ENCODE results near the gene ZBBX.

Gene ZBBX

DNA sequence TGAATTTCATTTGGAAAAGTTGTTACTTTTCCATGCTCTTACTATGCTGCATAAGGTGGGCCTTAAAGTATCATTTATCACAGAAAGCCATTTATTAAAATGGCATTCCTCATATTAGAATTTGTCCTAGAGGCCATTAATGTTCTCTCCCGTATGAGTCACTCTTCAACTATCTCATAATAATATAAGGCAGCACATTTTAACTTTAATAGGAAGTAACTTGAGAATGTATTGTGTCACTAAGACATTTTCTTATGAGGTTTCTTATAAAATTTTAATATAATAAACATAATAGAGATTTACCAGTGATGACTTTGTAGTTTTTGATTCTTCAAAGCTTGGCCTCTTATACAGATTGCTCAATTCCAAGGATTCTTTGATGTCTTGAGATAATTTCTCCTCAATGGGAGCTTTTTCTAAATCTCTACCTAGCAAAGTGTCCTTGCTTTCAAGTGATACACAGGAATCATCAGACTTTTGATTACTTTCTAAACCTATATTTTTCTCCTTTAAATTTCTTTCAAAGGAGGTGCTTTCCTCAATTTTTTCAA, 74.7 kb downstream of the ZBBX start:
- no peak for DNase-seq (ENCODE audit: low read depth)

DNA sequence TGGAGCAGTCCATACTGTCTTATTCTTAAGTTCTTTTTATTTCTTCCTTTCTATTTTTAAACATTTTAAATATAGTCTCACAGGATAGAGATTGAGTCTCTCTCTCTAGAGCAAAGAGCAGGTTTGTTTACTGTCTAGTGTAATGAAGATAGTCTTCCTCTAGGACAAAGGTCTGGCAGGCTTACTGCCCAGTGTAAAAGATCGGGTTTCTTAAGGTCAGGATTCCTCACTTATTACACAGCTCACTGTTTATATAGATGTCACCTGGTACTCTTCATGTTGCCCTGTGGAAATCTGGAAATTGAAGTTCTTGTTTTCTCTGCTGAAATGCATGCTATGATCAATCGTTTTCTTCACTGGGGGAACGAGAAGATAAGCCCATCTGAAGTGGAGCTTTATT, 76.0 kb downstream of the ZBBX start:
- DNase-seq (ENCODE audit: low read depth) = no peak

- no peak for DNase-seq (ENCODE audit: low read depth)
Observed at GRCh38 chr3:167302678-167303077, 77.4 kb downstream of the ZBBX start.

GRCh38 chr3:167300207-167300606, 79.9 kb downstream of the ZBBX start:
- no peak for DNase-seq (ENCODE audit: low read depth)

GRCh38 chr3:167289435-167289834, 90.7 kb downstream of the ZBBX start:
- no peak for DNase-seq (ENCODE audit: low read depth)

GRCh38 chr3:167288737-167289136, 91.4 kb downstream of the ZBBX start:
- DNase-seq (ENCODE audit: low read depth) = no peak

DNA sequence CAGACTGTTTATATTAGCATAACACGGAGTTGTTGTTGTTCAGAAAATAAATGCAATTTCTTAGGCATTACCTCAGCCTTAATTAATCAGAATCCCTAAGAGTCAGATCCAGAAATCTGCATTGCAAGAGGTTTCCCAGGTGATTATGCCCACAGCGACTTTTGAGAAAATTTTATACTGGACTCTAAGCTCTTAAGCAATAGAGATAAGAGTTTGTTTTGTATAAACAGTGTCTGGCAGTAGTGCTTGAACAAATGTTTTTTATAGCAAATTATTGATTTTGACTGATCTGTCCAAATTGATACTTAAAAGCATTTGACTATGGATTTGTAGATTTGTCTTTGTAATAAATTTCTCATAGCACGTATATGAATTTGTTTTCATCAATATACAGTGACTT, 92.8 kb downstream of the ZBBX start:
- DNase-seq (ENCODE audit: low read depth) = no peak

GRCh38 chr3:167274141-167274874, 105.8 kb downstream of the ZBBX start:
- DNase-seq (ENCODE audit: low read depth) = no peak

- no peak for DNase-seq (ENCODE audit: low read depth)
Observed at GRCh38 chr3:167253037-167253436, 127.1 kb downstream of the ZBBX start.

- DNase-seq (ENCODE audit: low read depth) = no peak
Observed at GRCh38 chr3:167251678-167252077, 128.4 kb downstream of the ZBBX start.

GRCh38 chr3:167246252-167246651, 133.8 kb downstream of the ZBBX start:
- DNase-seq (ENCODE audit: low read depth) = no peak

GRCh38 chr3:167241048-167241845, 138.8 kb downstream of the ZBBX start:
- DNase-seq (ENCODE audit: low read depth) = no peak

GRCh38 chr3:167228135-167228534, 152.0 kb downstream of the ZBBX start:
- no peak for DNase-seq (ENCODE audit: low read depth)

- no peak for DNase-seq (ENCODE audit: low read depth)
Observed at GRCh38 chr3:167225821-167226220, 154.3 kb downstream of the ZBBX start.

DNA sequence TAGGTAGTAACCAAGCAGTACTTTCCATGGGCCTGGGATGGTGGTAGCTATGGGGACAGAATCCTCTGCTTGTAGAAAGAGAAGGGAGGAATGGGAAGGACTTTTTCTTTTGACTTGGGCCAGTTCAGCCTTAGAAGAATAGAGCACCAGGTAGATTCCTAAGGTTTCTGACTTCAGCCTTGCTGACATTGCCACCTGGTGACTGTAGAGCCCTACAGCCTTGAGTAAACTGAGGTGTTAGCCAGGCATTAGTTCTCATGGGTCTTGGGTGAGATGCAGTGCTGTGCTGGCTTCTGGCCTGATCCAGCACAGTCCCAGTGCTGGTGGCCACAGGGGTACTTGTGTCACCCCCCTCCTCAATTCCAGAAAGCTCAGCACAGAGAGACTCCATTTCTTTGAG, 171.1 kb downstream of the ZBBX start:
- no peak for DNase-seq (ENCODE audit: low read depth)

DNA sequence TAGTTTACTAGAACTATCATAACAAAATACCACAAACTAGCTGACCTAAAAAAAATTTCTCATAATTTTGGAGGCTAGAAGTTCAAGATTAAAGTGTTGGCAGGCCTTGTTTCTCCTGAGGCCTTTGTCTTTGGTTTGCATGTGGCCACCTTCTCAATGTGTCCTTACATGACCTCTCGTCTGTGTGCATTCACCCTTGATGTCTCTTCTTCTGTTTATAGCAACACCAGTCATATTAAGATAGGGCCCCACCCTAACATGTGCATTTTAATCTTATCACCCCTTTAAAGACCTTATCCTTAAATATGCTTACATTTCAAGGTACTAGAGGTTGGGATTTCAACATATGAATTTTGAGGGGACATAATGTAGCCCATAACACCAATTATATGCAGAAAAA, 177.0 kb downstream of the ZBBX start:
- no peak for DNase-seq (ENCODE audit: low read depth)

DNA sequence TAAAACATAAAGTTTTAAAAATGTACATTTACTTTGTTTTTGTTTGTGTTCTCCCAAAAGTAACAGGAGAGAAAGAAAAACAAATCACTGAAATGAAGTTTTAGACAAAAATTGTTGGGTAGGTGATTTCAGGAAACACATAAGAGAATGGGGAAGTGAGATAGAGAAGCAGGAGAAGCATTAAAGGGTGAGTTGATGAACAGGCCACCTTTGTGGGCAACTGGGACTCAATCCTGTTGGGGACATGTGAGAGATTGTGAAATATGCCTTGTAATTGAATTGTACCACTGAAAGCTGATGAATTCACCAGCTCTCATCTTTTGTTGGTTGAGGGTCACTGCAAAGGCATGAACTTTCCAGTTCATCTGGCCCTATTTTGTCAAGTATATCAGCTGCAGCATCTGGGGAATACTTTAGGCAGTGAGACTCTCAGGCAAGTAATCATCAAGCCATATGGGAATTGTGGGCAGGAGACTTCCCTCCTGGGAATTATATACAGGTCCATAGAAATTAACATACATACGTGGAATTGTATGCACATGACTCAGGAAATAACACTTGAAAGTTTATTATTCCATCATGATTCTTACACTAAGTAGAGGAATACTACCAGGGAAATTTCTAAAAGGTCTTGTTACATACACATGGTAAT, 181.0 kb downstream of the ZBBX start:
- no peak for DNase-seq (ENCODE audit: low read depth)

Data from activated T-helper 1 cell treated with Interleukin-2 at 50 U/mL for 16 hours (primary cell).